Neural crest cell (in vitro differentiated cells): ENCODE data around the gene ATF6. TPM values are rescaled to one million over a fixed set of nuclear protein-coding genes. Genes with fewer than 3 reads are reported as not detected.
"Not testable (repeated sequence)": the region's sequence is repeated elsewhere in the genome, so short reads cannot be mapped to it uniquely, and the experiment has no call there.

ENCODE experiments used
- DNase-seq: peaks from one replicate; pipeline ENCODE4 v3.0.0; 2021; ENCODE audit warnings: low read depth, mixed read lengths, low spot score
- H3K27ac Mint-ChIP-seq: one replicate; pipeline ENCODE4 v1.8.0; 2021; ENCODE audit warnings: mild to moderate bottlenecking, mixed read lengths; ENCODE audit not compliant: unreplicated experiment
- H3K27me3 Mint-ChIP-seq: 2 replicates; pipeline ENCODE4 v1.8.0; 2021; ENCODE audit warnings: low read depth, mild to moderate bottlenecking, mixed read lengths
- H3K36me3 Mint-ChIP-seq: 2 replicates; pipeline ENCODE4 v1.8.0; 2021; ENCODE audit warnings: low read depth, mild to moderate bottlenecking, mixed read lengths
- H3K4me1 Mint-ChIP-seq: 2 replicates; pipeline ENCODE4 v1.8.0; 2021; ENCODE audit warnings: mixed read lengths
- H3K4me3 Mint-ChIP-seq: one replicate; pipeline ENCODE4 v1.8.0; 2021; ENCODE audit warnings: mild to moderate bottlenecking, mixed read lengths
- H3K9me3 Mint-ChIP-seq: 2 replicates; pipeline ENCODE4 v1.8.0; 2021; ENCODE audit warnings: mixed read lengths
- CTCF ChIP-seq: fragments of 200-600 bp; sonication (generic); conservative IDR thresholded peaks from 2 replicates; pipeline ENCODE4 v1.5.0; 2021; ENCODE audit warnings: antibody characterized with exemption, mild to moderate bottlenecking
- total RNA-seq: library from RNA; stranded (reverse); gene quantifications from 2 replicates; pipeline ENCODE4 v1.2.1, GENCODE V29; 2021

Gene ATF6
- total RNA-seq, 1 donor from 2014 or later: 17.8 TPM

GRCh38 chr1:161749509-161750407, 16.4 kb upstream of the ATF6 start, which contains the start of gene DUSP12:
Gene DUSP12, plus strand, starts transcription at chr1:161749786. Its CDS starts 16 bp downstream, at chr1:161749802.
- Mint-ChIP-seq H3K27me3 (peaks cover 21% of the 10 kb centered on the region), H3K9me3 (no peaks in the 10 kb centered on the region), H3K4me3 (peak within 1 kb of the TSS; percentile 100), H3K27ac (peak within 1 kb of the TSS; percentile 100), H3K4me1 (peaks cover 19% of the 10 kb centered on the region), H3K36me3 (peaks cover 13% of the 10 kb centered on the region)
- peak; percentile 21 for TF ChIP-seq CTCF
- peak; percentile 88 for DNase-seq

- Mint-ChIP-seq H3K9me3 (no peaks in the 10 kb centered on the region), H3K27me3 (no peaks in the 10 kb centered on the region), H3K4me3 (peak overlapping the region; percentile 77), H3K27ac (no peak overlapping the region), H3K36me3 (no peaks in the 10 kb centered on the region), H3K4me1 (peaks cover 19% of the 10 kb centered on the region)
- TF ChIP-seq CTCF: peak; percentile 67
- no peak for DNase-seq
Observed at GRCh38 chr1:161763522-161764098, 2.5 kb upstream of the ATF6 start.

- Mint-ChIP-seq H3K4me1 (peaks cover 22% of the 10 kb centered on the region), H3K9me3 (no peaks in the 10 kb centered on the region), H3K36me3 (no peaks in the 10 kb centered on the region), H3K27me3 (no peaks in the 10 kb centered on the region), H3K27ac (no peak overlapping the region), H3K4me3 (peak overlapping the region; percentile 98)
- no peak for DNase-seq
- no peak for TF ChIP-seq CTCF
Observed at GRCh38 chr1:161768461-161768860, 2.3 kb downstream of the ATF6 start.

- no peaks in the 10 kb centered on the region for H3K27me3 Mint-ChIP-seq
- peaks cover 22% of the 10 kb centered on the region for H3K4me1 Mint-ChIP-seq
- no peak for TF ChIP-seq CTCF
- H3K36me3 Mint-ChIP-seq: no peaks in the 10 kb centered on the region
- no peak overlapping the region for H3K27ac Mint-ChIP-seq
- DNase-seq: no peak
- no peaks in the 10 kb centered on the region for H3K9me3 Mint-ChIP-seq
- no peak overlapping the region for H3K4me3 Mint-ChIP-seq
Observed at GRCh38 chr1:161768986-161769672, 3.0 kb downstream of the ATF6 start.

GRCh38 chr1:161769673-161770045, 3.5 kb downstream of the ATF6 start:
- not testable (repeated sequence) for DNase-seq, H3K27ac Mint-ChIP-seq, H3K4me3 Mint-ChIP-seq, H3K27me3 Mint-ChIP-seq, H3K9me3 Mint-ChIP-seq, H3K36me3 Mint-ChIP-seq
- H3K4me1 Mint-ChIP-seq: peaks cover 22% of the 10 kb centered on the region
